HCT116 (cell line): ENCODE measurements around the gene CPA1. TPM values are rescaled to one million over a fixed set of nuclear protein-coding genes. Genes with fewer than 3 reads are reported as not detected.

Source experiments
- ATAC-seq: fragments of 200-7000 bp; cut with Tn5 transposase; 2 replicates; pipeline ENCODE4 v1.9.1; 2020; ENCODE audit warnings: mild to moderate bottlenecking, moderate library complexity
- BruUV-seq: library from RNA; stranded (reverse); fragments of 400-500 nt; replicated peaks from 2 replicates; lab custom pipeline; 2021; lab: Mats Ljungman, UMichigan
- CTCF ChIA-PET: fragments of 300-600 bp; sonication (Branson Sonifier 250); formaldehyde crosslinking; loops from one replicate; lab custom pipeline; 2021; ENCODE audit warnings: antibody characterized with exemption; lab: Charles Lee
- POLR2A ChIA-PET: fragments of 300-600, 350-600 bp; sonication (Branson Sonifier 250); formaldehyde crosslinking; loops from one replicate; lab custom pipeline; 2021; ENCODE audit warnings: antibody characterized with exemption; lab: Charles Lee
- RAD21 ChIA-PET, 2 experiments: fragments of 300-600 bp; sonication (Branson Sonifier 250); formaldehyde crosslinking; loops; one replicate each; lab custom pipeline; 2023; ENCODE audit warnings: low total read pairs in 2 of 2; ENCODE audit not compliant: uncharacterized antibody in 2 of 2, unreplicated experiment in 2 of 2, low non-redundant PET in 1 of 2; lab: Charles Lee
- DNase-seq: peaks from one replicate; pipeline ENCODE4 v3.0.0-alpha.2; 2010; ENCODE audit warnings: low read depth, low spot score
- H2AFZ ChIP-seq: fragments of 200-600 bp; shearing (Covaris generic), sonication (generic); 2 replicates; pipeline ENCODE4 v1.6.1; 2017; ENCODE audit warnings: low read depth, mixed run types, mixed read lengths, antibody characterized with exemption, low read length; ENCODE audit not compliant: poor library complexity, severe bottlenecking
- H3K27ac ChIP-seq: 2 replicates; pipeline ENCODE4 v1.5.1; 2012; ENCODE audit warnings: low read depth, low read length
- H3K27me3 ChIP-seq: fragments of 200-600 bp; sonication (generic); 2 replicates; pipeline ENCODE4 v1.6.1; 2016; ENCODE audit warnings: mixed run types, low read length, mixed read lengths; ENCODE audit not compliant: insufficient read depth
- H3K36me3 ChIP-seq, 2 experiments: fragments of 200-500 bp in 1 of 2; fragments of 200-600 bp in 1 of 2; sonication (Bioruptor generic) in 1 of 2; sonication (generic) in 1 of 2; 2 replicates each; pipeline versions ENCODE4 v1.5.1 to v1.6.1; 2014 to 2016; ENCODE audit warnings: low read length in 2 of 2, inconsistent platforms in 1 of 2, mixed read lengths in 1 of 2, mixed run types in 1 of 2; ENCODE audit not compliant: insufficient read depth in 2 of 2, control insufficient read depth in 1 of 2
- H3K4me1 ChIP-seq, 2 experiments: fragments of 200-600 bp in 1 of 2; sonication (generic) in 1 of 2; 2 replicates each; pipeline versions ENCODE4 v1.5.1 to v1.6.1; 2012 to 2017; ENCODE audit warnings: low read length in 2 of 2, inconsistent platforms in 1 of 2, mild to moderate bottlenecking in 1 of 2, mixed read lengths in 1 of 2, mixed run types in 1 of 2, moderate library complexity in 1 of 2; ENCODE audit not compliant: insufficient read depth in 2 of 2, control insufficient read depth in 1 of 2
- H3K4me2 ChIP-seq: fragments of 200-600 bp; sonication (generic); 2 replicates; pipeline ENCODE4 v1.6.1; 2017; ENCODE audit warnings: mixed run types, low read length, mixed read lengths
- H3K4me3 ChIP-seq, 2 experiments: fragments of 200-600 bp in 1 of 2; sonication (generic) in 1 of 2; replicated peaks in 1 of 2; 2 replicates each; pipeline ENCODE4 v1.5.1; 2011 to 2016; ENCODE audit warnings: low read length in 2 of 2, control low read depth in 1 of 2, low read depth in 1 of 2, mild to moderate bottlenecking in 1 of 2, mixed read lengths in 1 of 2, mixed run types in 1 of 2
- H3K79me2 ChIP-seq: fragments of 200-600 bp; sonication (generic); 2 replicates; pipeline ENCODE4 v1.6.1; 2017; ENCODE audit warnings: mild to moderate bottlenecking, mixed run types, low read length, moderate library complexity, mixed read lengths; ENCODE audit not compliant: insufficient read depth
- H3K9ac ChIP-seq: fragments of 200-600 bp; sonication (generic); 2 replicates; pipeline ENCODE4 v1.6.1; 2016; ENCODE audit warnings: low read length, mixed read lengths
- H3K9me2 ChIP-seq: fragments of 200-600 bp; sonication (generic), shearing (Covaris generic); 2 replicates; pipeline ENCODE4 v1.6.1; 2017; ENCODE audit warnings: mixed run types, mild to moderate bottlenecking, moderate library complexity; ENCODE audit not compliant: insufficient read depth
- H3K9me3 ChIP-seq, 2 experiments: fragments of 200-500 bp in 1 of 2; fragments of 200-600 bp in 1 of 2; sonication (Bioruptor generic) in 1 of 2; sonication (generic) in 1 of 2; 2 replicates each; pipeline ENCODE4 v1.6.1; 2014 to 2017; ENCODE audit warnings: low read length in 2 of 2, mixed read lengths in 2 of 2, inconsistent platforms in 1 of 2, low read depth in 1 of 2, mild to moderate bottlenecking in 1 of 2, mixed run types in 1 of 2, moderate library complexity in 1 of 2; ENCODE audit not compliant: control insufficient read depth in 1 of 2, insufficient read depth in 1 of 2
- H4K20me1 ChIP-seq: fragments of 200-600 bp; sonication (generic), shearing (Covaris generic); 2 replicates; pipeline ENCODE4 v1.6.1; 2017; ENCODE audit warnings: mixed run types, mild to moderate bottlenecking, moderate library complexity; ENCODE audit not compliant: insufficient read depth
- CBX3 ChIP-seq: IDR thresholded peaks from 2 replicates; pipeline ENCODE4 v1.6.1; 2012; ENCODE audit warnings: low read depth
- EGR1 ChIP-seq: IDR thresholded peaks from 2 replicates; pipeline ENCODE4 v1.6.1; 2012; ENCODE audit warnings: low read depth
- EZH2phosphoT487 ChIP-seq: fragments of 200-600 bp; IDR thresholded peaks from 2 replicates; pipeline ENCODE4 v1.6.1; 2018; ENCODE audit warnings: antibody characterized with exemption, borderline replicate concordance
- JUND ChIP-seq: IDR thresholded peaks from 2 replicates; pipeline ENCODE4 v1.6.1; 2012
- MAX ChIP-seq: IDR thresholded peaks from 2 replicates; pipeline ENCODE4 v1.6.1; 2012
- SP1 ChIP-seq: IDR thresholded peaks from 2 replicates; pipeline ENCODE4 v1.6.1; 2012; ENCODE audit warnings: low read depth
- SRF ChIP-seq: IDR thresholded peaks from 2 replicates; pipeline ENCODE4 v1.6.1; 2012; ENCODE audit warnings: low read depth
- TCF7L2 ChIP-seq: IDR thresholded peaks from 2 replicates; pipeline ENCODE4 v1.7.0; 2011; ENCODE audit warnings: borderline replicate concordance, inconsistent platforms; ENCODE audit not compliant: insufficient read depth, insufficient read length; ENCODE audit errors: extremely low read depth
- intact Hi-C: fragments of 100-400 bp; cut with micrococcal nuclease; formaldehyde crosslinking; loops from 2 replicates; pipeline ENCODE4 v1.10.0; 2022
- total RNA-seq: library from RNA; stranded (reverse); gene quantifications from one replicate; pipeline ENCODE4 v1.2.1, GENCODE V29; 2021; ENCODE audit not compliant: unreplicated experiment

Gene CPA1
- total RNA-seq, 1 experiment from 2014 or later, result 11.9 TPM

- H3K79me2 ChIP-seq, result no peaks in the 10 kb centered on the region
- TF ChIP-seq JUND (no peak), EZH2phosphoT487 (no peak), MAX (no peak), TCF7L2 (no peak), SP1 (no peak)
- no TSS peak for BruUV-seq
- H3K9me2 ChIP-seq, result 0 out of 2 replicates have a peak, but pooled peaks cover 3% of the 10 kb centered on the region
- no peaks in the 10 kb centered on the region for H4K20me1 ChIP-seq
- CTCF ChIA-PET, result no interaction called here
- H3K27me3 ChIP-seq, result no peaks in the 10 kb centered on the region
- peak overlapping the region; percentile 39 for H3K4me2 ChIP-seq
- RAD21 ChIA-PET, result interaction anchor here in 1 of 2 experiments (0.6 kb wide), 1 partner anchor 160 kb away, joined by 5 read pairs; no protein-coding TSS in a partner anchor
- no peaks in the 10 kb centered on the region for H3K36me3 ChIP-seq
- intact Hi-C loops, result no loop called here
- H3K9ac ChIP-seq, result no peak overlapping the region
- POLR2A ChIA-PET, result no interaction called here
- H2AFZ ChIP-seq, result no peak overlapping the region
- no peaks in the 10 kb centered on the region for H3K9me3 ChIP-seq
- peaks cover 3 to 12% of the 10 kb centered on the region in 2 experiments; a peak in 3 of 4 replicates for H3K4me1 ChIP-seq
- H3K4me3 ChIP-seq, result no peak overlapping the region
- ATAC-seq (no peak; the same call in 1 of the 2 replicates), DNase-seq (no peak)
- H3K27ac ChIP-seq, result no peak overlapping the region
Observed at GRCh38 chr7:130432886-130433285, 52.6 kb downstream of the CPA1 start.

- H4K20me1 ChIP-seq, result no peaks in the 10 kb centered on the region
- ChIA-PET CTCF (no interaction called here), POLR2A (no interaction called here), RAD21 (no interaction called here)
- H3K4me2 ChIP-seq, result peak overlapping the region; percentile 39
- no peaks in the 10 kb centered on the region for H3K36me3 ChIP-seq
- DNase-seq, result no peak
- H3K9me3 ChIP-seq, result no peaks in the 10 kb centered on the region
- ATAC-seq, result no peak
- BruUV-seq, result no TSS peak
- no peak overlapping the region for H3K9ac ChIP-seq
- TF ChIP-seq EGR1 (no peak), SRF (no peak), CBX3 (no peak)
- intact Hi-C loops, result no loop called here
- H3K4me3 ChIP-seq, result no peak overlapping the region
- H3K9me2 ChIP-seq, result 0 out of 2 replicates have a peak, but pooled peaks cover 3% of the 10 kb centered on the region
- H3K27ac ChIP-seq, result no peak overlapping the region
- no peaks in the 10 kb centered on the region for H3K27me3 ChIP-seq
- peaks cover 3 to 12% of the 10 kb centered on the region in 2 experiments; a peak in 3 of 4 replicates for H3K4me1 ChIP-seq
- H3K79me2 ChIP-seq, result no peaks in the 10 kb centered on the region
- no peak overlapping the region for H2AFZ ChIP-seq
Observed at GRCh38 chr7:130433301-130433700, 53.0 kb downstream of the CPA1 start.
